Iris pigment epithelial cell (primary cell): ENCODE measurements around the gene MARK2.
A peak's percentile ranks its signal among the peaks of the same experiment; 100 is the strongest.

Experiments
- DNase-seq: peaks from one replicate; pipeline ENCODE4 v3.0.0-alpha.2; 2011; ENCODE audit warnings: low read depth

MARK2 gene

GRCh38 chr11:63929616-63930015, 90.7 kb downstream of the MARK2 start:
- DNase-seq: no peak

GRCh38 chr11:63931045-63931444, 92.1 kb downstream of the MARK2 start:
- no peak for DNase-seq

GRCh38 chr11:63931876-63932275, 93.0 kb downstream of the MARK2 start:
- DNase-seq: no peak

- no peak for DNase-seq
These were observed 94.5 kb downstream of the MARK2 start for GRCh38 chr11:63933459-63933858.

GRCh38 chr11:63937713-63938478, 99.0 kb downstream of the MARK2 start:
- DNase-seq: no peak

- peak; percentile 89 for DNase-seq
These were observed 99.8 kb downstream of the MARK2 start, which contains the start of gene NAA40 for GRCh38 chr11:63938479-63939396. NAA40 (plus strand) TSS chr11:63939002; CDS start chr11:63939097, 95 bp downstream.

GRCh38 chr11:63939397-63939891, 100.5 kb downstream of the MARK2 start:
- peak; percentile 44 for DNase-seq

GRCh38 chr11:63940786-63941185, 101.9 kb downstream of the MARK2 start:
- no peak for DNase-seq

GRCh38 chr11:63941901-63942300, 103.0 kb downstream of the MARK2 start:
- DNase-seq: no peak

GRCh38 chr11:63942803-63943202, 103.9 kb downstream of the MARK2 start:
- DNase-seq: no peak

- no peak for DNase-seq
These were observed 106.1 kb downstream of the MARK2 start for GRCh38 chr11:63944987-63945386.

GRCh38 chr11:63945477-63946163, 106.7 kb downstream of the MARK2 start:
- DNase-seq: peak; percentile 67

GRCh38 chr11:63951779-63952536, 113.0 kb downstream of the MARK2 start:
- no peak for DNase-seq

- DNase-seq: no peak
These were observed 113.7 kb downstream of the MARK2 start for GRCh38 chr11:63952570-63952969.

GRCh38 chr11:63958008-63958407, 119.1 kb downstream of the MARK2 start:
- DNase-seq: no peak
